ENCODE results near the gene MAB21L3. TPM values are rescaled to one million over a fixed set of nuclear protein-coding genes. Genes with fewer than 3 reads are reported as not detected.

Gene MAB21L3
- total RNA-seq, 4 donors from 2014 or later, result 0.22 to 0.63 TPM; not detected in 2

- Histone ChIP-seq H3K27ac (no peak overlapping the region), H3K9me3 (peaks cover 0 to 27% (median 2%) of the 10 kb centered on the region in 4 donors), H3K27me3 (no peaks in the 10 kb centered on the region), H3K36me3 (peaks cover 0 to 5% (median 0%) of the 10 kb centered on the region in 3 donors), H3K4me3 (no peak overlapping the region), H3K4me1 (no peaks in the 10 kb centered on the region)
- WGBS, 2 donors, result 65 to 75% methylated on average over 1 of the region's 1 CpG
- no peak for DNase-seq (ENCODE audit: low spot score in 2 of 2)
- no peak for TF ChIP-seq EP300 (IDR thresholded peaks at IDR 0.05)
- no peak for TF ChIP-seq CTCF (IDR thresholded peaks at IDR 0.05)
- no peak for TF ChIP-seq POLR2A (IDR thresholded peaks at IDR 0.05)
These were observed 15.1 kb upstream of the MAB21L3 start for GRCh38 chr1:116096013-116096618.

GRCh38 chr1:116097626-116098025, 13.6 kb upstream of the MAB21L3 start:
- Histone ChIP-seq H3K36me3 (no peaks in the 10 kb centered on the region), H3K27me3 (no peaks in the 10 kb centered on the region), H3K27ac (no peak overlapping the region), H3K4me3 (no peak overlapping the region), H3K4me1 (no peaks in the 10 kb centered on the region), H3K9me3 (peaks cover 0 to 24% (median 1%) of the 10 kb centered on the region in 4 donors)
- DNase-seq (ENCODE audit: low spot score in 2 of 2), result no peak
- TF ChIP-seq EP300 (IDR thresholded peaks at IDR 0.05) (no peak), POLR2A (IDR thresholded peaks at IDR 0.05) (no peak), CTCF (IDR thresholded peaks at IDR 0.05) (no peak)
- 90 to 92% methylated on average over 1 of the region's 1 CpG for WGBS, 2 donors

DNA sequence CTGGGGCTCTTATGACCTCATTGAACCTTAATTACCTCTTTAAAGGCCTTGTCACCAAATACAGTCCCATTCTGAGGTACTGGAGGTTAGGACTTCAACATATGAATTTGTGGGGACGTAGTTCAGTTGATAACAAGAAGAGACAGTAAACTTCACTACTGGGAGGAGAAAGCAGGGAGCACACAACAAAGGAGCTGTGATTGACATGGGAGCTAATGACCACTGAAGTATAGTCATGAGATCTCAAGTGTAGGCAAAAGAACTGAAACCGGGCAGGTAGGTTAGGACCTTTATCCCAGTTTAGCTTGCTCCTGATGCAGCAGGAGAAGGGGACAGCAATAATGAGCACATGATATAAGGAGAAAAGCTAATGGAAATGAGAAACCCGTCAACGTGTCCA, 11.8 kb upstream of the MAB21L3 start:
- no peak overlapping the region for H3K27ac ChIP-seq
- TF ChIP-seq POLR2A (IDR thresholded peaks at IDR 0.05) (no peak), EP300 (IDR thresholded peaks at IDR 0.05) (no peak), CTCF (IDR thresholded peaks at IDR 0.05) (no peak)
- WGBS, 2 donors, result 88 to 94% methylated on average over 4 of the region's 4 CpGs
- H3K9me3 ChIP-seq, result peaks cover 0 to 18% (median under 1%) of the 10 kb centered on the region in 4 donors
- no peaks in the 10 kb centered on the region for H3K36me3 ChIP-seq
- H3K4me3 ChIP-seq, result no peak overlapping the region
- H3K4me1 ChIP-seq, result no peaks in the 10 kb centered on the region
- no peak for DNase-seq (ENCODE audit: low spot score in 2 of 2)
- H3K27me3 ChIP-seq, result no peaks in the 10 kb centered on the region

GRCh38 chr1:116099919-116100318, 11.3 kb upstream of the MAB21L3 start:
- TF ChIP-seq EP300 (IDR thresholded peaks at IDR 0.05) (no peak), CTCF (IDR thresholded peaks at IDR 0.05) (no peak)
- no peak overlapping the region for H3K4me3 ChIP-seq
- no peak overlapping the region for H3K27ac ChIP-seq
- no peaks in the 10 kb centered on the region for H3K36me3 ChIP-seq
- no peaks in the 10 kb centered on the region for H3K4me1 ChIP-seq
- H3K27me3 ChIP-seq, result no peaks in the 10 kb centered on the region
- WGBS, 2 donors, result 80 to 94% methylated on average over 2 of the region's 2 CpGs
- DNase-seq (ENCODE audit: low spot score in 2 of 2), result no peak
- H3K9me3 ChIP-seq, result peaks cover 0 to 13% (median 0%) of the 10 kb centered on the region in 4 donors

GRCh38 chr1:116104667-116105066, 6.5 kb upstream of the MAB21L3 start:
- no peak for DNase-seq (ENCODE audit: low spot score in 2 of 2)
- Histone ChIP-seq H3K4me3 (no peak overlapping the region), H3K9me3 (no peaks in the 10 kb centered on the region), H3K36me3 (no peaks in the 10 kb centered on the region), H3K27me3 (no peaks in the 10 kb centered on the region), H3K27ac (no peak overlapping the region), H3K4me1 (no peaks in the 10 kb centered on the region)
- 78 to 84% methylated on average over 3 of the region's 3 CpGs for WGBS, 2 donors
- TF ChIP-seq CTCF (IDR thresholded peaks at IDR 0.05) (no peak), POLR2A (IDR thresholded peaks at IDR 0.05) (no peak), EP300 (IDR thresholded peaks at IDR 0.05) (no peak)

All from tibial nerve (tissue), 4 donors.